H1 (cell line): ENCODE data around the gene SORCS3. TPM values are rescaled to one million over a fixed set of nuclear protein-coding genes. Genes with fewer than 3 reads are reported as not detected.

Experiments used
- CTCF ChIA-PET: fragments of 300-600 bp; sonication (Branson Sonifier 250); formaldehyde crosslinking; loops from one replicate; lab custom pipeline; 2021; ENCODE audit not compliant: partially characterized antibody; lab: Charles Lee
- POLR2A ChIA-PET: fragments of 300-600 bp; sonication (Branson Sonifier 250); formaldehyde crosslinking; loops from one replicate; lab custom pipeline; 2021; ENCODE audit warnings: inconsistent platforms; ENCODE audit not compliant: partially characterized antibody; lab: Charles Lee
- DNase-seq, 2 experiments: peaks; one replicate each; pipeline versions ENCODE4 v3.0.0 to v3.0.0-alpha.2; 2010 to 2022; ENCODE audit warnings: low spot score in 2 of 2, low read depth in 1 of 2, mixed read lengths in 1 of 2
- FAIRE-seq: peaks from 2 replicates; lab custom pipeline; 2011; peaks lifted over from hg19 to GRCh38; lab: Jason Lieb, UNC
- H2AFZ ChIP-seq: 2 replicates; pipeline ENCODE4 v1.8.1; 2012; ENCODE audit warnings: low read length, inconsistent platforms
- H2AK5ac ChIP-seq: 2 replicates; pipeline ENCODE4 v1.6.1; 2013; ENCODE audit warnings: low read depth, low read length
- H2BK120ac ChIP-seq: replicated peaks from 2 replicates; pipeline ENCODE3; 2013; ENCODE audit warnings: low read depth, low read length, inconsistent platforms
- H2BK12ac ChIP-seq: 2 replicates; pipeline ENCODE4 v1.6.1; 2013; ENCODE audit warnings: low read depth, low read length
- H2BK15ac ChIP-seq: 2 replicates; pipeline ENCODE4 v1.6.1; 2013; ENCODE audit warnings: low read length
- H2BK20ac ChIP-seq: 2 replicates; pipeline ENCODE4 v1.6.1; 2013; ENCODE audit warnings: low read length
- H2BK5ac ChIP-seq: 2 replicates; pipeline ENCODE4 v1.6.1; 2013; ENCODE audit warnings: low read depth, low read length
- H3K14ac ChIP-seq: 2 replicates; pipeline ENCODE4 v1.6.1; 2013; ENCODE audit warnings: inconsistent platforms; ENCODE audit not compliant: insufficient read length
- H3K18ac ChIP-seq: 2 replicates; pipeline ENCODE4 v1.6.1; 2013; ENCODE audit warnings: low read length; ENCODE audit errors: extremely low read depth
- H3K23ac ChIP-seq: 2 replicates; pipeline ENCODE4 v1.6.1; 2013; ENCODE audit warnings: inconsistent platforms; ENCODE audit not compliant: insufficient read length
- H3K23me2 ChIP-seq: 2 replicates; pipeline ENCODE4 v1.6.1; 2013; ENCODE audit warnings: low read depth, low read length
- H3K27ac ChIP-seq: 2 replicates; pipeline ENCODE4 v1.6.1; 2011; ENCODE audit warnings: low read depth, low read length, inconsistent platforms
- H3K27me3 ChIP-seq, 4 experiments: replicated peaks in 1 of 4; 1 replicate in 1 of 4; 2 replicates in 3 of 4; pipeline versions ENCODE4 v1.6.1 to v1.8.1; 2011 to 2013; ENCODE audit warnings: low read length in 3 of 4, mild to moderate bottlenecking in 3 of 4, inconsistent platforms in 2 of 4, mixed read lengths in 2 of 4, moderate library complexity in 1 of 4; ENCODE audit not compliant: control insufficient read depth in 3 of 4, insufficient read depth in 3 of 4; ENCODE audit errors: extremely low read depth in 1 of 4
- H3K36me3 ChIP-seq, 4 experiments: 2 replicates each; pipeline versions ENCODE4 v1.6.1 to v1.8.1; 2011 to 2013; ENCODE audit warnings: mild to moderate bottlenecking in 4 of 4, low read length in 3 of 4, moderate library complexity in 2 of 4, control low read depth in 1 of 4, inconsistent platforms in 1 of 4; ENCODE audit not compliant: insufficient read depth in 4 of 4, control insufficient read depth in 2 of 4
- H3K4ac ChIP-seq: replicated peaks from 2 replicates; pipeline ENCODE3; 2013; ENCODE audit warnings: low read length, low read depth, mixed read lengths, inconsistent platforms; ENCODE audit not compliant: insufficient read length
- H3K4me1 ChIP-seq, 4 experiments: replicated peaks in 1 of 4; 1 replicate in 1 of 4; 2 replicates in 3 of 4; pipeline versions ENCODE4 v1.6.1 to v1.8.1; 2011 to 2013; ENCODE audit warnings: low read length in 3 of 4, inconsistent platforms in 2 of 4, mixed read lengths in 1 of 4; ENCODE audit not compliant: insufficient read depth in 4 of 4, control insufficient read depth in 3 of 4
- H3K4me2 ChIP-seq, 2 experiments: 2 replicates each; pipeline versions ENCODE4 v1.6.1 to v1.8.1; 2011 to 2013; ENCODE audit warnings: low read depth in 2 of 2, low read length in 2 of 2, control low read depth in 1 of 2, inconsistent platforms in 1 of 2, mild to moderate bottlenecking in 1 of 2; ENCODE audit not compliant: insufficient read depth in 1 of 2
- H3K4me3 ChIP-seq, 4 experiments: fragments of 200-600, 300-600 bp in 1 of 4; sonication (generic), shearing (Covaris generic), sonication (Bioruptor Twin) in 1 of 4; 2 replicates each; pipeline versions ENCODE4 v1.5.1 to v1.8.1; 2011 to 2016; ENCODE audit warnings: low read length in 4 of 4, low read depth in 3 of 4, control low read depth in 2 of 4, inconsistent platforms in 2 of 4, mild to moderate bottlenecking in 2 of 4, mixed read lengths in 1 of 4, moderate library complexity in 1 of 4; ENCODE audit not compliant: insufficient read depth in 2 of 4; ENCODE audit errors: extremely low read depth in 1 of 4
- H3K56ac ChIP-seq: replicated peaks from 2 replicates; pipeline ENCODE3; 2013; ENCODE audit warnings: low read depth, mild to moderate bottlenecking, mixed read lengths, low read length, inconsistent platforms; ENCODE audit not compliant: insufficient read length
- H3K79me1 ChIP-seq: 2 replicates; pipeline ENCODE4 v1.6.1; 2013; ENCODE audit warnings: low read depth, low read length, control low read depth
- H3K79me2 ChIP-seq, 2 experiments: 2 replicates each; pipeline versions ENCODE4 v1.6.1 to v1.8.1; 2012 to 2013; ENCODE audit warnings: low read length in 2 of 2, mild to moderate bottlenecking in 2 of 2, inconsistent platforms in 1 of 2; ENCODE audit not compliant: insufficient read depth in 2 of 2, control insufficient read depth in 1 of 2
- H3K9ac ChIP-seq, 4 experiments: replicated peaks in 1 of 4; 1 replicate in 1 of 4; 2 replicates in 3 of 4; pipeline versions ENCODE4 v1.6.1 to v1.8.1; 2011 to 2013; ENCODE audit warnings: low read depth in 3 of 4, low read length in 3 of 4, control low read depth in 2 of 4, mild to moderate bottlenecking in 2 of 4, moderate library complexity in 2 of 4, inconsistent platforms in 1 of 4; ENCODE audit errors: extremely low read depth in 1 of 4
- H3K9me3 ChIP-seq, 2 experiments: 2 replicates each; pipeline versions ENCODE4 v1.6.1 to v1.8.1; 2012 to 2013; ENCODE audit warnings: mild to moderate bottlenecking in 2 of 2, moderate library complexity in 2 of 2, control low read depth in 1 of 2, inconsistent platforms in 1 of 2, low read depth in 1 of 2, low read length in 1 of 2, mixed read lengths in 1 of 2; ENCODE audit not compliant: insufficient read depth in 2 of 2
- H4K20me1 ChIP-seq, 2 experiments: replicated peaks in 1 of 2; 2 replicates each; pipeline versions ENCODE3 to v1.8.1; 2011 to 2013; ENCODE audit warnings: inconsistent platforms in 2 of 2, low read length in 2 of 2, mild to moderate bottlenecking in 1 of 2; ENCODE audit not compliant: insufficient read depth in 2 of 2, control insufficient read depth in 1 of 2
- H4K5ac ChIP-seq: 2 replicates; pipeline ENCODE4 v1.6.1; 2013; ENCODE audit warnings: low read length, low read depth, mixed read lengths, inconsistent platforms; ENCODE audit not compliant: insufficient read length
- H4K8ac ChIP-seq: 2 replicates; pipeline ENCODE4 v1.8.0; 2013; ENCODE audit warnings: mild to moderate bottlenecking, moderate library complexity, low read length, inconsistent platforms; ENCODE audit not compliant: insufficient read depth; ENCODE audit errors: extremely low read depth
- H4K91ac ChIP-seq: replicated peaks from 2 replicates; pipeline ENCODE3; 2013; ENCODE audit warnings: low read length, mixed read lengths, inconsistent platforms; ENCODE audit not compliant: insufficient read length
- CREB1 ChIP-seq: IDR thresholded peaks from 2 replicates; pipeline ENCODE4 v1.6.1; 2012; ENCODE audit warnings: inconsistent platforms
- CTCF ChIP-seq, 3 experiments: IDR thresholded peaks; 1 replicate in 2 of 3; 2 replicates in 1 of 3; pipeline versions ENCODE4 v1.5.1 to v1.6.1; 2011; ENCODE audit warnings: low read length in 3 of 3, mild to moderate bottlenecking in 3 of 3, inconsistent platforms in 2 of 3, low read depth in 1 of 3, moderate library complexity in 1 of 3; ENCODE audit not compliant: insufficient read depth in 1 of 3; ENCODE audit errors: control extremely low read depth in 1 of 3
- EP300 ChIP-seq, 2 experiments: IDR thresholded peaks; 1 replicate in 1 of 2; 2 replicates in 1 of 2; pipeline ENCODE4 v1.6.1; 2011 to 2012; ENCODE audit warnings: low read depth in 2 of 2, low read length in 2 of 2, mild to moderate bottlenecking in 2 of 2, borderline replicate concordance in 1 of 2, inconsistent platforms in 1 of 2, moderate library complexity in 1 of 2
- MAX ChIP-seq: IDR thresholded peaks from 2 replicates; pipeline ENCODE4 v1.6.1; 2012; ENCODE audit warnings: inconsistent platforms
- POLR2A ChIP-seq, 2 experiments: IDR thresholded peaks; 1 replicate in 1 of 2; 2 replicates in 1 of 2; pipeline ENCODE4 v1.6.1; 2011; ENCODE audit warnings: low read depth in 2 of 2, low read length in 2 of 2, mild to moderate bottlenecking in 2 of 2; ENCODE audit errors: control extremely low read depth in 1 of 2
- RFX5 ChIP-seq: IDR thresholded peaks from 2 replicates; pipeline ENCODE4 v1.6.1; 2011; ENCODE audit warnings: low read depth, low read length, improper control_type of control experiment, borderline replicate concordance
- SIRT6 ChIP-seq: IDR thresholded peaks from one replicate; pipeline ENCODE4 v1.7.1; 2012; ENCODE audit warnings: low read length, inconsistent platforms
- SP2 ChIP-seq: IDR thresholded peaks from 2 replicates; pipeline ENCODE4 v1.6.1; 2012; ENCODE audit warnings: mild to moderate bottlenecking, low read length, inconsistent platforms
- TCF12 ChIP-seq: IDR thresholded peaks from 2 replicates; pipeline ENCODE4 v1.6.1; 2011; ENCODE audit warnings: low read depth, mild to moderate bottlenecking, low read length
- WGBS, 2 experiments: shearing (Covaris generic) in 1 of 2; methylation state at CpG; one replicate each; pipeline versions ENCODE4 v1.1.6 to v1.1.7; 2013 to 2015; ENCODE audit warnings: low lambda C conversion rate in 2 of 2, mixed read lengths in 2 of 2, inconsistent platforms in 1 of 2, low coverage in 1 of 2, missing lambda C conversion rate in 1 of 2; ENCODE audit not compliant: insufficient replicate concordance in 2 of 2, insufficient coverage in 1 of 2, insufficient read length in 1 of 2; ENCODE audit errors: extremely low coverage in 1 of 2, missing lambda C conversion rate in 1 of 2; 5-methylcytosine and 5-hydroxymethylcytosine counted together
- polyA plus RNA-seq, 7 experiments: library from polyadenylated mRNA; depleted of rRNA in 3 of 7; stranded (reverse) in 5 of 7; unstranded in 2 of 7; fragments of >200 nt in 5 of 7; fragments of 200-250 nt in 2 of 7; gene quantifications; 1 replicate in 5 of 7; 2 replicates in 1 of 7; 4 replicates in 1 of 7; pipeline versions ENCODE4 v1.2.1 to v1.2.3, GENCODE V29; 2011 to 2013; ENCODE audit warnings: missing spikeins in 2 of 7, mixed read lengths in 2 of 7
- total RNA-seq: library from RNA; stranded (reverse); fragmentation: NEBNext Ultra II Directional; extraction: Animal tissue kit (Norgen Biotek cat#: 25700); gene quantifications from 2 replicates; pipeline ENCODE4 v1.2.1, GENCODE V29; 2021
- TF ChIP-seq, protein P1 (sequence below): IDR thresholded peaks from 2 replicates; pipeline ENCODE4 v1.6.1; 2012; ENCODE audit warnings: low read length, inconsistent platforms

SORCS3 gene
- total and polyA plus RNA-seq, 2 of the 8 experiments (the other 6 are each of a cell fraction or from before 2014, with no cell fraction given), result 0.26 to 0.88 TPM

GRCh38 chr10:104663563-104663962 lies 22.5 kb downstream of the SORCS3 start:
- Histone ChIP-seq H3K27me3 (peaks cover 0 to 2% (median 0%) of the 10 kb centered on the region in 4 experiments; a peak in 1 of 7 replicates), H3K36me3 (no peaks in the 10 kb centered on the region), H4K20me1 (peaks cover 0 to 2% of the 10 kb centered on the region in 2 experiments), H4K91ac (no peak overlapping the region), H3K23ac (no peak overlapping the region), H2BK15ac (no peak overlapping the region), H3K23me2 (no peaks in the 10 kb centered on the region), H3K18ac (no peak overlapping the region), H2BK20ac (no peak overlapping the region), H3K79me1 (no peaks in the 10 kb centered on the region), H3K9me3 (no peaks in the 10 kb centered on the region), H4K5ac (no peak overlapping the region), H3K14ac (no peak overlapping the region), H4K8ac (no peak overlapping the region), H2BK5ac (no peak overlapping the region), H3K4me3 (no peak overlapping the region), H3K4me2 (no peak overlapping the region), H3K4ac (no peak overlapping the region), H3K4me1 (peaks cover 0 to 8% (median under 1%) of the 10 kb centered on the region in 4 experiments; a peak in 3 of 7 replicates), H2AFZ (0 out of 2 replicates have a peak overlapping the region, but pooled peaks have one; percentile 36), H3K79me2 (no peaks in the 10 kb centered on the region), H2AK5ac (no peak overlapping the region), H3K27ac (no peak overlapping the region), H3K56ac (no peak overlapping the region), H3K9ac (no peak overlapping the region), H2BK12ac (no peak overlapping the region), H2BK120ac (no peak overlapping the region)
- FAIRE-seq (no peak), DNase-seq (no peak)
- 81% methylated on average over 3 of the region's 3 CpGs; no CpG with 5 or more reads in 1 of the 2 experiments for WGBS, 2 experiments
- POLR2A ChIA-PET, result no interaction called here
- CTCF ChIA-PET, result interaction anchor here (1.8 kb wide), 1 partner anchor 14 kb away, joined by 6 read pairs; no protein-coding TSS in a partner anchor
- TF ChIP-seq MAX (no peak), CREB1 (no peak), SP2 (no peak), CTCF (IDR thresholded peaks at IDR 0.05; ENCODE audit: control extremely low read depth in 1 of 3, insufficient read depth in 1 of 3, low read depth in 1 of 3, low read length in 3 of 3) (no peak), POLR2A (IDR thresholded peaks at IDR 0.05; ENCODE audit: control extremely low read depth in 1 of 2, low read depth in 2 of 2, low read length in 2 of 2) (no peak), RFX5 (no peak), EP300 (IDR thresholded peaks at IDR 0.05; ENCODE audit: borderline replicate concordance in 1 of 2, low read depth in 2 of 2, low read length in 2 of 2) (no peak), SIRT6 (no peak), TCF12 (no peak)
- TF ChIP-seq, protein P1, sequence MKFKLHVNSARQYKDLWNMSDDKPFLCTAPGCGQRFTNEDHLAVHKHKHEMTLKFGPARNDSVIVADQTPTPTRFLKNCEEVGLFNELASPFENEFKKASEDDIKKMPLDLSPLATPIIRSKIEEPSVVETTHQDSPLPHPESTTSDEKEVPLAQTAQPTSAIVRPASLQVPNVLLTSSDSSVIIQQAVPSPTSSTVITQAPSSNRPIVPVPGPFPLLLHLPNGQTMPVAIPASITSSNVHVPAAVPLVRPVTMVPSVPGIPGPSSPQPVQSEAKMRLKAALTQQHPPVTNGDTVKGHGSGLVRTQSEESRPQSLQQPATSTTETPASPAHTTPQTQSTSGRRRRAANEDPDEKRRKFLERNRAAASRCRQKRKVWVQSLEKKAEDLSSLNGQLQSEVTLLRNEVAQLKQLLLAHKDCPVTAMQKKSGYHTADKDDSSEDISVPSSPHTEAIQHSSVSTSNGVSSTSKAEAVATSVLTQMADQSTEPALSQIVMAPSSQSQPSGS, result no peak
